Stimulated activated naive B cell treated with anti-CD40 and anti-IgM and Interleukin-4, amounts not matched to agents 10 μg/mL and 1 μg/mL and 100 μg/mL, for 72 hours (primary cell): Measurements from ENCODE around the gene CER1.
"Not testable (repeated sequence)": the region's sequence is repeated elsewhere in the genome, so short reads cannot be mapped to it uniquely, and the experiment has no call there.

Experiments
- ATAC-seq, 2 donors: fragments of 150-1000 bp; cut with Tn5 transposase; replicated peaks; 2 replicates each; pipeline ENCODE4 v1.10.0; 2021; ENCODE audit warnings: moderate library complexity in 1 of 2
- DNase-seq: peaks from one replicate; pipeline ENCODE4 v3.0.0; 2021
- H3K27ac Mint-ChIP-seq: one replicate; pipeline ENCODE4 v1.8.0; 2022; ENCODE audit warnings: mild to moderate bottlenecking, mixed read lengths
- H3K27me3 Mint-ChIP-seq, 2 donors: one replicate each; pipeline ENCODE4 v1.8.0; 2022; ENCODE audit warnings: mixed read lengths in 2 of 2
- H3K36me3 Mint-ChIP-seq, 2 donors: one replicate each; pipeline ENCODE4 v1.8.0; 2022; ENCODE audit warnings: mixed read lengths in 2 of 2, mild to moderate bottlenecking in 1 of 2
- H3K4me1 Mint-ChIP-seq, 2 donors: one replicate each; pipeline ENCODE4 v1.8.0; 2022; ENCODE audit warnings: mixed read lengths in 2 of 2, mild to moderate bottlenecking in 1 of 2
- H3K4me3 Mint-ChIP-seq, 2 donors: one replicate each; pipeline ENCODE4 v1.8.0; 2022; ENCODE audit warnings: mild to moderate bottlenecking in 2 of 2, mixed read lengths in 2 of 2, moderate library complexity in 1 of 2
- H3K9me3 Mint-ChIP-seq, 2 donors: one replicate each; pipeline ENCODE4 v1.8.0; 2022; ENCODE audit warnings: mixed read lengths in 2 of 2, mild to moderate bottlenecking in 1 of 2

CER1 gene

DNA sequence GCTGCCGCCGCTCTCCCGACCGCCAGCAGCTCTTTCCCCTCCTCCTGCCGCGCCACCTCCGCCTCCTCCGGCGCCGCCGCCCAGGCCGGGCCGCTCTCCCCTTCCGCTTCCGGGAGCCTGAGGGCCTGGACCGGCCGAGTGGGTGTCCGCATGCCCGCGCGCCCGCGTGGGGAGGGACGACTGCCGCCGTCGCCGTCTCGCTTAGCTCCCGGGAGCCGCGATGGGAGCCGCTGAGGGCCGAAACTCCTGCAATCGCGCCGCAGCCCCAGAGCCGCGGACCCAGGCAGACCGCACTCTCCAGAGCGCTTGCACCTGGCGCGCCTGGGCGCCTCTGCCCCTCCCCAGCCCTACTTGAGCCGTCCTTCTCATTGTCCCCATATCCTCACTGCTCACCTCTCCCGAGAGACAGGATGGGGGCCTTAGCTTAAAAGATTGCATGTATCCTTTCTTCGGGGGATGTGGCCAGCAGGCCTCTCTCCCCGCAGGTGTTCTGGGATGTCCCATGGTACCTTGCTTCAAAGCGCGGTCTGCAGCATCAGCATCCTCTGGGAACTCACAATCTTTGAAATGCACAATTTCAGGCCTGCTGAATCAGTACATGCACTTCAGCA, 29.2 kb downstream of the CER1 start, which contains the start of gene ZDHHC21:
ZDHHC21 (minus strand) TSS at position 182 of the 611 bp plus-strand sequence. CDS start 19,092 bp downstream, outside the sequence.
- Mint-ChIP-seq H3K27ac (peak within 1 kb of the TSS; percentile 96), H3K27me3 (peaks cover 9 to 12% of the 10 kb centered on the region in 2 donors), H3K4me1 (peaks cover 28 to 30% of the 10 kb centered on the region in 2 donors), H3K36me3 (peaks cover 11 to 14% of the 10 kb centered on the region in 2 donors), H3K4me3 (peak within 1 kb of the TSS; percentile 93 to 96), H3K9me3 (no peaks in the 10 kb centered on the region)
- ATAC-seq (peak; percentile 91), DNase-seq (peak; percentile 70)

DNA sequence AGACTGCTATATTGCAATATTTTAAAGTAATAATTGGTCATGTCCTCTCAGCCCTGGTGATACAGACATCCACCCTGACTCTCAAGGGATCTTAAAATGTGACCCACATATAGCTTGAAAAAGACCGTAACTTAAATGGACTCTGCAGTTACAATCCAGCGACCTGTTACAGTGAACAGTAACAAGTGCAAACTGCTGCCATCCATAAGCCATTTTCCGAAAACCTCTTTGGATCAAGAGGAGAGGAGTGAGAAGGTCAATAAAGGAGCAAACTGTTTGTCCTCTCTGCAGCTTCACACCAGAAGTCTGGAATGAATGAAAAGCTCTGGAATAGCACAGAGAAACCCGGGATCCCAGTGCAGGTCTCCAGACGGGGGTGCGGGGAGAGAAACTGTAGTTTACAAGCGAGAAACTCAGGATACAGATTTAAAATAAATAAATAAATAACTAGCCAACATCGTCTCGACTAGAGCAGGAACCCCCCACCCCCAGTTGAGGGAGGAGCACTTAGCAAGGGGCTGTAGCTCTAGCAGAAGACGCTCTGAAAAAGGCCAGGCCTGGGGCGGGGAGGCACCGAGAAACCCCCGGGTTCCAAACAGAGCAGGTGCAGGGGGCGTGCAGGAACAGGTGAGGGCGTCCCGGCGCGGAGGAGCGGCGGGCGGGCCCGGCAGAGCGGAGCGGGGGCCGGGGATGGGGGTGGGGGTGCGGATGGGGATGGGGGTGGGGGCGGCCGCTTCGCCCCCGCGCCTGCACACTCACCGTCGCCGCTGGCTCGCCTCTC, 29.9 kb downstream of the CER1 start:
- no peaks in the 10 kb centered on the region for H3K9me3 Mint-ChIP-seq
- H3K4me1 Mint-ChIP-seq, result peaks cover 32 to 33% of the 10 kb centered on the region in 2 donors
- peak overlapping the region; percentile 96 for H3K27ac Mint-ChIP-seq

DNA sequence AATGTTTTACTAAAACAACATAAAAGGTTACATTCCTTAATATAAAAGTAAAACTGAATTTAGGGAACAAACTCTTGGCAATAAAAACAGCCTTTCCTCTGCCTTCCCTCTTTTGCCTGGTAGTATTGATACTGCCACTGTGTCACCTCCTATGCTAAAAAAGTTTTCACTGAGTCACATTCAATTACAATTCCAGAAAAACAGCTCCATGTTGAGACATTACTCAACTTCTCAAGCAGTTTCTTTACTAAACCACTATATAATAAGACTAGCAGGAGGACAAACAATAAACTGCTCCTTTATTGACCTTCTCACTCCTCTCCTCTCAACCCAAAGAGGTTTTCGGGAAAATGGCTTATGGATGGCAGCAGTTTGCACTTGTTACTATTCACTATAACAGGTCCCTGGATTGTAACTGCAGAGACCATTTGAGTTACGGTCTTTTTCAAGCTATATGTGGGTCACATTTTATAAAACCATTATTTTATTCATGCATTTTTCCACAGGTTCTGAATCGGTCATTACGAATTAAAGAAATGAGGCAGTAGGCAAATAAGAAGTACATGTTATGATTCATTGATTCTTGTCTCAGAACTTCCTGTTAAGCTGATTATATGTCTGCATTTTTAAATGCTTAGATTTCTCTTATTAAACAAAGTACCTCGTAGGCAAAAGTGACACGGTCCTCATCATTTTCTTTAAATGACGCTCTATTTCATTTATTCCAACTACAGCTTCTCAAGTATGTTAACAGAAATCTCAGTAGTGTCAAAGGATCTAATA, 31.4 kb downstream of the CER1 start:
- Mint-ChIP-seq H3K4me3 (peak overlapping the region in 1 of 2 donors; percentile 29), H3K36me3 (peaks cover 13 to 18% of the 10 kb centered on the region in 2 donors), H3K27me3 (no peaks in the 10 kb centered on the region), H3K27ac (no peak overlapping the region), H3K4me1 (peaks cover 32 to 33% of the 10 kb centered on the region in 2 donors), H3K9me3 (no peaks in the 10 kb centered on the region)
- DNase-seq (no peak), ATAC-seq (no peak)

More for the DNA sequence above, 29.9 kb downstream of the CER1 start:
- Mint-ChIP-seq H3K36me3 (peaks cover 13 to 18% of the 10 kb centered on the region in 2 donors), H3K27me3 (peaks cover 6 to 9% of the 10 kb centered on the region in 2 donors), H3K4me3 (peak overlapping the region; percentile 93 to 96)
- ATAC-seq (peak; percentile 67 to 69), DNase-seq (peak; percentile 33)

DNA sequence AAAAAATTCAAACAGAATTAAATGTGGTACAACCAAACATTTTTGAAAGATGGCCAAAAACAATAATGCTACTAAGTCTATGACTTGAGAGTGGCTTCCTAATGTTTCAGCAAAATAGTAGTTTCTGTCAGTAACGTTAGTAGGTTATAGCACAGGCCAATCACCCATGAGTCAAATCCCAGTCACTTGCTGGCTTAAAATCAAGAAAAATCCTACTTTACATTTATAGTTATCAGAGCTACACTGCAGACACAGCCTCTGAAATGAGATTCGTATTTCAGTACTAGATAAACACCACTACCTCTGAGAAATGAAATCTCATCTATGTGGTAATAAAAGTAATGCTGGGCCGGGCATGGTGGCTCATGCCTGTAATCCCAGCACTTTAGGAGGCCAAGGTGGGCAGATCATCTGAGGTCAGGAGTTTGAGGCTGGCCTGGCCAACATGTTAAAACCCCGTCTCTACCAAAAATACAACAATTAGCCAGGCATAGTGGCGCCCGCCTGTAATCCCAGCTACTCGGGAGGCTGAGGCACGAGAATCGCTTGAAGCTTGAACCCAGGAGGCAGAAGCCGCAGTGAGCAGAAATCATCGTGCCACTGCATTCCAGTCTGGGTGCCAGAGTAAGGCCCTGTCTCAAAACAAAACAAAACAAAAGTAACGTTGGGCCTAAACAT, 35.4 kb downstream of the CER1 start:
- Mint-ChIP-seq H3K27ac (peak overlapping the region; percentile 51), H3K36me3 (peaks cover 27 to 36% of the 10 kb centered on the region in 2 donors), H3K27me3 (no peaks in the 10 kb centered on the region), H3K4me1 (peaks cover 33 to 41% of the 10 kb centered on the region in 2 donors), H3K4me3 (no peak overlapping the region), H3K9me3 (no peaks in the 10 kb centered on the region)
- no peak for ATAC-seq
- DNase-seq, result no peak

DNA sequence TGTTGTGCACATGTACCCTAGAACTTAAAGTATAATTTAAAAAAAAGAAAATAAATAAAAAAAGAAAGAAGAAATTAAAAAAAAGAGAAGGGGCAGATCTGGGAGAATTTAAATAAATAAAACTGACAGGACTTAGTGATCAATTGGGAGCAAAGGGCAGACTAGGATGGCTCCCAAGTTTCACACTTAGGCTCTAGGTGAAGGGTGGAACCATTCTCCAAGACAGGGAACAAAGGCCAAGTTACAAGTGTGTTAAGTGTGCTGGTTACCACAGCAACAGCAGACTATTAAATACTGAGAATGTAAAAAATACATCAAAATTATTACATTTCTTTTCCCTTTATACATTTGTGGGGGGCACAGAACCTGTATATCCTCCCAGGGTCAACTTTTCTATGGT, 36.4 kb downstream of the CER1 start:
- Mint-ChIP-seq H3K9me3 (no peaks in the 10 kb centered on the region), H3K4me1 (peaks cover 33 to 41% of the 10 kb centered on the region in 2 donors), H3K36me3 (peaks cover 33 to 44% of the 10 kb centered on the region in 2 donors), H3K27ac (no peak overlapping the region), H3K4me3 (no peak overlapping the region), H3K27me3 (no peaks in the 10 kb centered on the region)
- no peak for DNase-seq
- no peak for ATAC-seq

DNA sequence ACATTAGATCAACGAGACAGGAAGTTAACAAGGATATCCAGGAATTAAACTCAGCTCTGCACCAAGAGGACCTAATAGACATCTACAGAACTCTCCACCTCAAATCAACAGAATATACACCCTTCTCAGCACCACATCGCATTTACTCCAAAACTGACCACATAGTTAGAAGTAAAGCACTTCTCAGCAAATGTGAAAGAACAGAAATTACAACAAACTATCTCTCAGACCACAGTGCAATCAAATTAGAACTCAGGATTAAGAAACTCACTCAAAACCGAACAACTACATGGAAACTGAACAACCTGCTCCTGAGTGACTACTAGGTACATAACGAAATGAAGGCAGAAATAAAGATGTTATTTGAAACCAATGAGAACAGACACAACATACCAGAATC, 39.9 kb downstream of the CER1 start:
- H3K4me3 Mint-ChIP-seq, ATAC-seq, DNase-seq, H3K9me3 Mint-ChIP-seq, H3K27me3 Mint-ChIP-seq, H3K27ac Mint-ChIP-seq: not testable (repeated sequence)
- Mint-ChIP-seq H3K4me1 (peaks cover 16 to 19% of the 10 kb centered on the region in 2 donors), H3K36me3 (peaks cover 30 to 39% of the 10 kb centered on the region in 2 donors)

DNA sequence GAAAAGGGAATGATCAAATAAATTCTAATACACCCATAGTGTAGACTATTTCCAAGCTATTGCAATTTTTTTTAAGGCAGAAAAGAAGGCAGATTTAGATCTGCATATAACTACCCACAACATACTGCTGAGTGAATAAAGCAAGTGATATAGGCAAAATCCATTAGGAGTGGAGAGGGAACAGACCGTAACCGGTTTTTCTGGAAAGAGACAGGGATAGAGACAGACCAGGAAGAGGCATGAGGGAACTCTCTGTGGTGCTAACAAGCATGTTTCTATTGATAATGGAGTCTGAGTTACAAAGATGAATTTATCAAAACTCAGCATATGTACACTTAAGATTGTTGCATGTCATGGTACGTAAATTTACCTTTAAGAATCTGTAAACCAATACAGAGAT, 43.8 kb downstream of the CER1 start:
- DNase-seq, result no peak
- H3K36me3 Mint-ChIP-seq, result peaks cover 29 to 43% of the 10 kb centered on the region in 2 donors
- no peaks in the 10 kb centered on the region for H3K27me3 Mint-ChIP-seq
- ATAC-seq, result no peak
- H3K4me3 Mint-ChIP-seq, result no peak overlapping the region
- no peak overlapping the region for H3K27ac Mint-ChIP-seq
- no peaks in the 10 kb centered on the region for H3K9me3 Mint-ChIP-seq
- peaks cover 19 to 20% of the 10 kb centered on the region in 2 donors for H3K4me1 Mint-ChIP-seq

DNA sequence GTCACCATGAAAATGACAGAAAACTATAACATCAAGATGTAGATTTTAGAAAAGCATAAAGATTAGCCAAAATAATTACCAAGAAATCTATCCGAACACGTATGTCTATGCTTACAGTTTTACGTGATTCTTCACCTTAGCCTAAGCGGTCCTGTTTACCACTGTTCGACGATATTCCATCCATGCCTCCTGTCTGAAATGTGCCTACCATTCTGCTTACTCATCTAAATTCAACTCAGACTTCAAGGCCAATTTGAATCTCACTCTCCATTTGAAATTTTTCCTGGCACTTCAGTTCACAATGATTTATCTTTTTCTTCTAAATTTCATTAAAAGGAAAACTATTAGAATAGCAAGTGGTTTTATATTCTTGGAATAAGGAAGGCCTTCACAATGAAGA, 44.7 kb downstream of the CER1 start:
- no peak for ATAC-seq
- H3K4me3 Mint-ChIP-seq, result no peak overlapping the region
- no peaks in the 10 kb centered on the region for H3K27me3 Mint-ChIP-seq

DNA sequence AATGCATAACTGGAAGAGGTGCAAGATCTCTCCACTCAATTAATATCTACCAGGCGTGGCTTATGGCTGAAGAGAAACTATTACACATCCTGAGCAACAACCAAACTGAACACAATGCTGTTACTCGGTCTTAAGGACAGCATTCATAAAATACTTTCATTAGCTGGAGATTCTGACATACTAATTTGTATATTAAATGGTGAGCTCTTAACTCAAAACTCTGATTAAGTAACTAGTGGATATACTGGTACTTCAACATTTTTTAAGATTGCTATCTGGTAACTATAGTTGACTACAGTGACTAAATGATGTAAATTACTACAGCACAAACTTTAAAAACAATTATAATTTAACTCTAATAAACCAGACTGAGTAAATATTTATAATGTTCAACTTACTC, 45.1 kb downstream of the CER1 start:
- DNase-seq (no peak), ATAC-seq (no peak)
- no peaks in the 10 kb centered on the region for H3K27me3 Mint-ChIP-seq
- no peaks in the 10 kb centered on the region for H3K9me3 Mint-ChIP-seq
- peaks cover 23 to 39% of the 10 kb centered on the region in 2 donors for H3K36me3 Mint-ChIP-seq
- no peak overlapping the region for H3K27ac Mint-ChIP-seq
- peaks cover 13 to 14% of the 10 kb centered on the region in 2 donors for H3K4me1 Mint-ChIP-seq
- H3K4me3 Mint-ChIP-seq, result no peak overlapping the region

More for the DNA sequence above, 44.7 kb downstream of the CER1 start:
- Mint-ChIP-seq H3K36me3 (peaks cover 27 to 42% of the 10 kb centered on the region in 2 donors), H3K27ac (no peak overlapping the region), H3K4me1 (peaks cover 17 to 19% of the 10 kb centered on the region in 2 donors), H3K9me3 (no peaks in the 10 kb centered on the region)
- no peak for DNase-seq

DNA sequence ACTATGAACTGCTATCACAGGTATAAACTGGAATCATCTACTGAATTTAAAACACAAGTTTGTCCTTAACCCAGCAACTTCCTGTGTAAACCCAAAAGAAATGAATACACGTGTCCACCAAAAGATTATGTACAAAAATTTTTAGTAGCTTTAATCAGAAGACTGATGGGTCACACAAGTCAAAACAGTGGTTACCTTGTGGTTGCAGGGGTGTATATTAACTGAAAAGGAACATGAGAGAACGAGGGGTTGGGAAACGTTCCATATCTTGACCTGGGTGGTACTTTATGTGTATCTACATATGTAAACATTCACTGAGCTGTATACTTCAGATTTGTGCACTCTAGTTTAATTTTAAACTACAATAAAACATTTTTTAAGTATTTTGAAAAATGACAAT, 47.9 kb downstream of the CER1 start:
- no peak for DNase-seq

DNA sequence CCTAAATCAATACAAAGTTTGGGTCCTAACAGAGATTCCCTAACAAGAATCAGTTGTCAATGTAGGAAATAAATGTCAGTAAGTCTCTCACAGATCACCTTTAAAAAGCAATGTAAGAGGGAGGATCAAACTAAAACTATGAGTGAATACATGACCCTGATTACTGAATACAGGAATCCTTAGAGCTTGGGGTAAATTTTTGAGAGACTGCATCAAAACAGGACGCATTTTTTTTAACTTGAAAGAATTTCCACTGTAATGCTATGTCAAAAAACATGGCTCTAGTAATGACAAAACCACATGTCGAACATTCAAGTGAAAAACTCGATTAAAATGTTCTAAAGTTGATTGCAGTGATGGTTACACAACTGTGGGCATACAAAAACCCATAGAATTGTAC, 51.2 kb downstream of the CER1 start:
- H3K27me3 Mint-ChIP-seq, result no peaks in the 10 kb centered on the region
- H3K36me3 Mint-ChIP-seq, result peaks cover 6 to 20% of the 10 kb centered on the region in 2 donors
- H3K27ac Mint-ChIP-seq, result no peak overlapping the region
- no peak for ATAC-seq
- H3K4me1 Mint-ChIP-seq, result peaks cover 0 to 6% of the 10 kb centered on the region in 2 donors
- H3K9me3 Mint-ChIP-seq, result no peaks in the 10 kb centered on the region
- DNase-seq, result no peak
- H3K4me3 Mint-ChIP-seq, result no peak overlapping the region

More for the DNA sequence above, 47.9 kb downstream of the CER1 start:
- Mint-ChIP-seq H3K4me3 (no peak overlapping the region), H3K27me3 (no peaks in the 10 kb centered on the region), H3K4me1 (peaks cover 0 to 6% of the 10 kb centered on the region in 2 donors), H3K9me3 (no peaks in the 10 kb centered on the region), H3K27ac (no peak overlapping the region), H3K36me3 (peaks cover 16 to 36% of the 10 kb centered on the region in 2 donors)
- no peak for ATAC-seq

DNA sequence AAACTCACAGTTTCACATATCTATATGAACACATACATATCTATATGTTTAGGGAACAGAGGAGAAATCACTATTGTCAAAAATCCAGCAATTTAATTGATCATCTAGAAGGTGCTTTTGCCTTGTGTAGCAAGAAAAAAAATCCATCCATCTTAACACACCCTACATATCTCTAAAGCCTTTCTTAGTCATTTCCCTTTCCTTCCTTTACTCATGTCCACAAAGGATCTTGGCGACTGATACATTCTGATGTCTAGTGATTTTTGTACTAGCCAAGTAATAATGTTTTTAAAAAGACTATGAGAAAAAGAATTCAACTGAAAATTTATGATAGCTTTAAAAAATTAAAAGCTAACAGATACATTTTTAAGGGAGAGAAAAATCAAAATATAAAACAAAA, 51.8 kb downstream of the CER1 start:
- Mint-ChIP-seq H3K27ac (no peak overlapping the region), H3K27me3 (no peaks in the 10 kb centered on the region), H3K4me3 (no peak overlapping the region), H3K4me1 (peaks cover 0 to 4% of the 10 kb centered on the region in 2 donors), H3K36me3 (peaks cover 4 to 14% of the 10 kb centered on the region in 2 donors), H3K9me3 (no peaks in the 10 kb centered on the region)
- no peak for DNase-seq
- ATAC-seq, result no peak
